HCT116 (cell line): ENCODE results near the gene RAMAC. TPM values are rescaled to one million over a fixed set of nuclear protein-coding genes. Genes with fewer than 3 reads are reported as not detected.

Experiments
- ATAC-seq: fragments of 200-7000 bp; cut with Tn5 transposase; 2 replicates; pipeline ENCODE4 v1.9.1; 2020; ENCODE audit warnings: mild to moderate bottlenecking, moderate library complexity
- BruUV-seq: library from RNA; stranded (reverse); fragments of 400-500 nt; replicated peaks from 2 replicates; lab custom pipeline; 2021; lab: Mats Ljungman, UMichigan
- CTCF ChIA-PET: fragments of 300-600 bp; sonication (Branson Sonifier 250); formaldehyde crosslinking; loops from one replicate; lab custom pipeline; 2021; ENCODE audit warnings: antibody characterized with exemption; lab: Charles Lee
- POLR2A ChIA-PET: fragments of 300-600, 350-600 bp; sonication (Branson Sonifier 250); formaldehyde crosslinking; loops from one replicate; lab custom pipeline; 2021; ENCODE audit warnings: antibody characterized with exemption; lab: Charles Lee
- RAD21 ChIA-PET, 2 experiments: fragments of 300-600 bp; sonication (Branson Sonifier 250); formaldehyde crosslinking; loops; one replicate each; lab custom pipeline; 2023; ENCODE audit warnings: low total read pairs in 2 of 2; ENCODE audit not compliant: uncharacterized antibody in 2 of 2, unreplicated experiment in 2 of 2, low non-redundant PET in 1 of 2; lab: Charles Lee
- DNase-seq: peaks from one replicate; pipeline ENCODE4 v3.0.0-alpha.2; 2010; ENCODE audit warnings: low read depth, low spot score
- H2AFZ ChIP-seq: fragments of 200-600 bp; shearing (Covaris generic), sonication (generic); 2 replicates; pipeline ENCODE4 v1.6.1; 2017; ENCODE audit warnings: low read depth, mixed run types, mixed read lengths, antibody characterized with exemption, low read length; ENCODE audit not compliant: poor library complexity, severe bottlenecking
- H3K27ac ChIP-seq: 2 replicates; pipeline ENCODE4 v1.5.1; 2012; ENCODE audit warnings: low read depth, low read length
- H3K27me3 ChIP-seq: fragments of 200-600 bp; sonication (generic); 2 replicates; pipeline ENCODE4 v1.6.1; 2016; ENCODE audit warnings: mixed run types, low read length, mixed read lengths; ENCODE audit not compliant: insufficient read depth
- H3K36me3 ChIP-seq, 2 experiments: fragments of 200-500 bp in 1 of 2; fragments of 200-600 bp in 1 of 2; sonication (Bioruptor generic) in 1 of 2; sonication (generic) in 1 of 2; 2 replicates each; pipeline versions ENCODE4 v1.5.1 to v1.6.1; 2014 to 2016; ENCODE audit warnings: low read length in 2 of 2, inconsistent platforms in 1 of 2, mixed read lengths in 1 of 2, mixed run types in 1 of 2; ENCODE audit not compliant: insufficient read depth in 2 of 2, control insufficient read depth in 1 of 2
- H3K4me1 ChIP-seq, 2 experiments: fragments of 200-600 bp in 1 of 2; sonication (generic) in 1 of 2; 2 replicates each; pipeline versions ENCODE4 v1.5.1 to v1.6.1; 2012 to 2017; ENCODE audit warnings: low read length in 2 of 2, inconsistent platforms in 1 of 2, mild to moderate bottlenecking in 1 of 2, mixed read lengths in 1 of 2, mixed run types in 1 of 2, moderate library complexity in 1 of 2; ENCODE audit not compliant: insufficient read depth in 2 of 2, control insufficient read depth in 1 of 2
- H3K4me2 ChIP-seq: fragments of 200-600 bp; sonication (generic); 2 replicates; pipeline ENCODE4 v1.6.1; 2017; ENCODE audit warnings: mixed run types, low read length, mixed read lengths
- H3K4me3 ChIP-seq, 2 experiments: fragments of 200-600 bp in 1 of 2; sonication (generic) in 1 of 2; replicated peaks in 1 of 2; 2 replicates each; pipeline ENCODE4 v1.5.1; 2011 to 2016; ENCODE audit warnings: low read length in 2 of 2, control low read depth in 1 of 2, low read depth in 1 of 2, mild to moderate bottlenecking in 1 of 2, mixed read lengths in 1 of 2, mixed run types in 1 of 2
- H3K79me2 ChIP-seq: fragments of 200-600 bp; sonication (generic); 2 replicates; pipeline ENCODE4 v1.6.1; 2017; ENCODE audit warnings: mild to moderate bottlenecking, mixed run types, low read length, moderate library complexity, mixed read lengths; ENCODE audit not compliant: insufficient read depth
- H3K9ac ChIP-seq: fragments of 200-600 bp; sonication (generic); 2 replicates; pipeline ENCODE4 v1.6.1; 2016; ENCODE audit warnings: low read length, mixed read lengths
- H3K9me2 ChIP-seq: fragments of 200-600 bp; sonication (generic), shearing (Covaris generic); 2 replicates; pipeline ENCODE4 v1.6.1; 2017; ENCODE audit warnings: mixed run types, mild to moderate bottlenecking, moderate library complexity; ENCODE audit not compliant: insufficient read depth
- H3K9me3 ChIP-seq, 2 experiments: fragments of 200-500 bp in 1 of 2; fragments of 200-600 bp in 1 of 2; sonication (Bioruptor generic) in 1 of 2; sonication (generic) in 1 of 2; 2 replicates each; pipeline ENCODE4 v1.6.1; 2014 to 2017; ENCODE audit warnings: low read length in 2 of 2, mixed read lengths in 2 of 2, inconsistent platforms in 1 of 2, low read depth in 1 of 2, mild to moderate bottlenecking in 1 of 2, mixed run types in 1 of 2, moderate library complexity in 1 of 2; ENCODE audit not compliant: control insufficient read depth in 1 of 2, insufficient read depth in 1 of 2
- H4K20me1 ChIP-seq: fragments of 200-600 bp; sonication (generic), shearing (Covaris generic); 2 replicates; pipeline ENCODE4 v1.6.1; 2017; ENCODE audit warnings: mixed run types, mild to moderate bottlenecking, moderate library complexity; ENCODE audit not compliant: insufficient read depth
- CEBPB ChIP-seq: IDR thresholded peaks from 2 replicates; pipeline ENCODE4 v1.6.1; 2012; ENCODE audit warnings: low read depth
- CTCF ChIP-seq, 3 experiments: fragments of 200-600 bp in 1 of 3; sonication (generic) in 1 of 3; IDR thresholded peaks in 2 of 3; conservative IDR thresholded peaks in 1 of 3; 2 replicates each; pipeline ENCODE4 v1.5.1; 2012 to 2017; ENCODE audit warnings: low read depth in 2 of 3, low read length in 2 of 3, antibody characterized with exemption in 1 of 3, borderline replicate concordance in 1 of 3, control low read depth in 1 of 3, mild to moderate bottlenecking in 1 of 3, mixed read lengths in 1 of 3, mixed run types in 1 of 3, moderate library complexity in 1 of 3; ENCODE audit not compliant: insufficient read depth in 1 of 3
- ELF1 ChIP-seq: IDR thresholded peaks from 2 replicates; pipeline ENCODE4 v1.6.1; 2012; ENCODE audit warnings: low read depth, borderline replicate concordance
- EZH2 ChIP-seq: fragments of 200-600 bp; sonication (generic); IDR thresholded peaks from 2 replicates; pipeline ENCODE4 v1.6.1; 2017; ENCODE audit warnings: antibody characterized with exemption, mixed run types
- EZH2phosphoT487 ChIP-seq: fragments of 200-600 bp; IDR thresholded peaks from 2 replicates; pipeline ENCODE4 v1.6.1; 2018; ENCODE audit warnings: antibody characterized with exemption, borderline replicate concordance
- POLR2AphosphoS5 ChIP-seq: IDR thresholded peaks from 2 replicates; pipeline ENCODE4 v1.6.1; 2011; ENCODE audit warnings: mild to moderate bottlenecking, low read depth, low read length, moderate library complexity
- RAD21 ChIP-seq: IDR thresholded peaks from 2 replicates; pipeline ENCODE4 v1.6.1; 2012; ENCODE audit warnings: low read depth, mild to moderate bottlenecking
- REST ChIP-seq: IDR thresholded peaks from 2 replicates; pipeline ENCODE4 v1.6.1; 2012; ENCODE audit warnings: low read depth
- SP1 ChIP-seq: IDR thresholded peaks from 2 replicates; pipeline ENCODE4 v1.6.1; 2012; ENCODE audit warnings: low read depth
- SRF ChIP-seq: IDR thresholded peaks from 2 replicates; pipeline ENCODE4 v1.6.1; 2012; ENCODE audit warnings: low read depth
- ZBTB33 ChIP-seq: IDR thresholded peaks from 2 replicates; pipeline ENCODE4 v1.6.1; 2011; ENCODE audit warnings: mild to moderate bottlenecking, low read length, moderate library complexity; ENCODE audit not compliant: insufficient replicate concordance; ENCODE audit errors: extremely low read depth
- ZNF274 ChIP-seq: fragments of 200-500 bp; sonication (Bioruptor generic); IDR thresholded peaks from 2 replicates; pipeline ENCODE4 v1.6.1; 2014; ENCODE audit warnings: mild to moderate bottlenecking, low read depth, low read length, inconsistent platforms
- intact Hi-C: fragments of 100-400 bp; cut with micrococcal nuclease; formaldehyde crosslinking; loops from 2 replicates; pipeline ENCODE4 v1.10.0; 2022
- total RNA-seq: library from RNA; stranded (reverse); gene quantifications from one replicate; pipeline ENCODE4 v1.2.1, GENCODE V29; 2021; ENCODE audit not compliant: unreplicated experiment

Gene RAMAC
- total RNA-seq, 1 experiment from 2014 or later: 16.5 TPM

DNA sequence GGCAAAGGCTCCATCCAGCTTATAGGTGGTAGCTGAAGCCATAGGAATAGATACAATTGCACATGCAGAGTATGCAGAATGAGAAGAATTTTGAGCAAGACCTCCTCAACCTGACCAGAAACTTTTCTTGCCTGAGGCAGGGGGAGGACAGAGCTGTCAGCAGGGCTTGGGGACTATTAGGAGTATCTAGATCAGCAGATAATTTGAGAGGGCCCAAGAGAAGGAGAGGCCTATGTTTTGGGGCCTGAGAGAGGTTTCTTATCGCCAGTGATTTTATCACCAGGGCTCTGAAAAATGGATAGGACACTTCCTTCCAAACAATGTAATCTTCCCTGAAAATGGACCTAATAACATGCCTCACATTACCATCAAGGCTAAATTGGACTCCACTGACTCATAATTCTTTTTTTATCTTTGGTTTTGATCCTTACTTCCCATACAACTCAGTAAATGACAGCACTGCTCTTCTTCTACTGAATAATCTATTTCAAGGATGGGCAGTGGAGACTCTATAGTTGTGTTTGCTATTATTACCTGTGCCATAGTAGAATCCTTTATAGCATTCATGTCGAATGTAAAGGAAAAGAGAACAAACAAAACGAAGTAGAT lies 15.8 kb upstream of the RAMAC start:
- no TSS peak for BruUV-seq
- CTCF ChIA-PET: no interaction called here

More for the DNA sequence above, 15.8 kb upstream of the RAMAC start:
- no peak for TF ChIP-seq SP1
- TF ChIP-seq POLR2AphosphoS5: no peak
- no peak for TF ChIP-seq EZH2phosphoT487
- TF ChIP-seq CTCF (IDR thresholded peaks at IDR 0.05 in 2 of 3, conservative IDR thresholded peaks at IDR 0.05 in 1 of 3; ENCODE audit: borderline replicate concordance in 1 of 3, insufficient read depth in 1 of 3, low read depth in 2 of 3, low read length in 2 of 3): no peak
- no peak for TF ChIP-seq EZH2
- no peak for TF ChIP-seq ZBTB33
- TF ChIP-seq CEBPB: no peak
- no peak for TF ChIP-seq RAD21
- no peak for TF ChIP-seq SRF
- no peak for TF ChIP-seq ZNF274
- no peak for TF ChIP-seq ELF1
- no peak for TF ChIP-seq REST
- no peak overlapping the region for H3K9ac ChIP-seq
- 0 out of 2 replicates have a peak, but pooled peaks cover 4% of the 10 kb centered on the region for H3K27me3 ChIP-seq
- no peak overlapping the region for H3K4me2 ChIP-seq
- no peak overlapping the region for H2AFZ ChIP-seq
- intact Hi-C loops: no loop called here
- H3K27ac ChIP-seq: no peak overlapping the region
- ATAC-seq (no peak), DNase-seq (no peak)
- H4K20me1 ChIP-seq: no peaks in the 10 kb centered on the region
- H3K4me3 ChIP-seq: no peak overlapping the region
- ChIA-PET POLR2A (no interaction called here), RAD21 (no interaction called here)
- no peaks in the 10 kb centered on the region for H3K79me2 ChIP-seq
- H3K9me2 ChIP-seq: no peaks in the 10 kb centered on the region
- H3K9me3 ChIP-seq: no peaks in the 10 kb centered on the region
- H3K36me3 ChIP-seq: no peaks in the 10 kb centered on the region
- no peaks in the 10 kb centered on the region for H3K4me1 ChIP-seq
